GM10847 (cell line): ENCODE results near the gene PCDHB13.
"Not testable (repeated sequence)": the region's sequence is repeated elsewhere in the genome, so short reads cannot be mapped to it uniquely, and the experiment has no call there.

Source experiments
- POLR2A ChIP-seq: IDR thresholded peaks from 2 replicates; pipeline ENCODE4 v1.6.1; 2011; ENCODE audit not compliant: insufficient read length; ENCODE audit errors: extremely low read depth

Gene PCDHB13

GRCh38 chr5:141213656-141214339 is at the start of gene PCDHB13:
TSS of gene PCDHB13 (plus strand) at chr5:141213919. CDS start at chr5:141214124, 205 bp downstream.
- TF ChIP-seq POLR2A = not testable (repeated sequence)

GRCh38 chr5:141172381-141173204 is 41.1 kb upstream of the PCDHB13 start, which contains the start of gene PCDHB7:
TSS of gene PCDHB7 (plus strand) at chr5:141172644. CDS start at chr5:141172836, 192 bp downstream.
- TF ChIP-seq POLR2A = no peak

GRCh38 chr5:141175933-141176332 is 37.8 kb upstream of the PCDHB13 start:
- TF ChIP-seq POLR2A = no peak

GRCh38 chr5:141177577-141178191 is 36.0 kb upstream of the PCDHB13 start, which contains the start of gene PCDHB8:
TSS of gene PCDHB8 (plus strand) at chr5:141177790. CDS start at chr5:141178035, 245 bp downstream.
- not testable (repeated sequence) for TF ChIP-seq POLR2A

GRCh38 chr5:141180313-141180712 is 33.4 kb upstream of the PCDHB13 start:
- TF ChIP-seq POLR2A = no peak

- TF ChIP-seq POLR2A = no peak
These were observed 31.5 kb upstream of the PCDHB13 start, which contains the start of gene PCDHB16 for GRCh38 chr5:141182248-141182647. TSS of gene PCDHB16 (plus strand) at chr5:141182387. CDS start at chr5:141182560, 173 bp downstream.

GRCh38 chr5:141186897-141187512 is 26.7 kb upstream of the PCDHB13 start, which contains the start of gene PCDHB9:
TSS of gene PCDHB9 (plus strand) at chr5:141187161. CDS start at chr5:141187319, 158 bp downstream.
- no peak for TF ChIP-seq POLR2A

- TF ChIP-seq POLR2A = no peak
These were observed 21.5 kb upstream of the PCDHB13 start, which contains the start of gene PCDHB10 for GRCh38 chr5:141192110-141192725. TSS of gene PCDHB10 (plus strand) at chr5:141192353. CDS start at chr5:141192553, 200 bp downstream.

GRCh38 chr5:141196363-141196762 is 17.4 kb upstream of the PCDHB13 start:
- no peak for TF ChIP-seq POLR2A

- TF ChIP-seq POLR2A = no peak
These were observed 14.1 kb upstream of the PCDHB13 start, which contains the start of gene PCDHB11 for GRCh38 chr5:141199359-141200235. TSS of gene PCDHB11 (plus strand) at chr5:141199627. CDS start at chr5:141199775, 148 bp downstream.

GRCh38 chr5:141208478-141208877 is 5.2 kb upstream of the PCDHB13 start, which contains the start of gene PCDHB12:
TSS of gene PCDHB12 (plus strand) at chr5:141208719. CDS start at chr5:141208908, 189 bp downstream.
- no peak for TF ChIP-seq POLR2A

- TF ChIP-seq POLR2A = no peak
These were observed 9.5 kb downstream of the PCDHB13 start, which contains the start of gene PCDHB14 for GRCh38 chr5:141223112-141223783. TSS of gene PCDHB14 (plus strand) at chr5:141223343. CDS start at chr5:141223506, 163 bp downstream.
